ENCODE results near the gene COPS7B. TPM values are rescaled to one million over a fixed set of nuclear protein-coding genes. Genes with fewer than 3 reads are reported as not detected.

The COPS7B gene
- polyA plus RNA-seq, 4 donors, result 9.5 to 36.4 (median 16.2) TPM

DNA sequence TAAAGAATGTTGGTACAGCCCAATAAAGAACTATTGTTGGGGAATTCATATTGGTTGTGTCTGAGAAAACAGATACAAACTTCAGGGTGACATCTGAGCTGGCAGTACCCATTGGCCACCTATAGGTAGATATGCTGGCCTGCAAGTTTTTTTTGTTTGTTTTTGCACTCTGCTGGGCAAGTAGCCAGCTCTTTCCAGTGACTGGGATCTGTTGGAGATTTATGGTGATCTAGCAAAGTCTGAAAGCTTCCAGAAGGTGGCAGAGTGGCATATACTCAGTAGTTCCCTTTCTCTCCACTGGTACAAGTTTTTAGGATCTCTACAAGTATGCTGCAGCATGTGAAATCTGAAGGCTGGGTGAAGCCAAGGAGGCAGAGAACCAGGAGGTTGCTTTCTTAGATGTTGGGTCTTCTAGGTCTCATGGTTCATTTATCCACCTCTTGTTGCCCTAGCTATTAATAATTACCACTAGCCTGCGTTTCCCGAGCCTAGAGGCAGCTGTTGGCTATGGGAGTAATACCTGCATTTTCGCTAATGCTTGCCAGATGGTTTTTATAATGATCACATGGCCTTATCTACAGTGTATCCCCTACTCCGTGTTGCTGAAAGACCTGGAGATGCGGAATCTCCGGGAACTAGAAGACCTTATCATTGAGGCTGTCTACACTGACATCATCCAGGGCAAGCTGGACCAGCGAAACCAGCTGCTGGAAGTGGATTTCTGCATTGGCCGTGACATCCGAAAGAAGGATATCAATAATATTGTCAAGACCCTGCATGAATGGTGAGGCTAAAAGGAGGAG, 9.5 kb downstream of the COPS7B start:
- no peak for FAIRE-seq
- Histone ChIP-seq H3K9me3 (ENCODE audit: control insufficient read depth in 2 of 2, insufficient read depth in 1 of 2, low read depth in 1 of 2, low read length in 1 of 2) (no peaks in the 10 kb centered on the region), H3K36me3 (ENCODE audit: control insufficient read depth in 3 of 3, insufficient read depth in 2 of 3, low read depth in 1 of 3, low read length in 3 of 3) (peaks cover 8 to 36% (median 17%) of the 10 kb centered on the region in 3 donors), H3K4me3 (ENCODE audit: low read depth in 1 of 3, low read length in 3 of 3) (no peak overlapping the region), H3K27me3 (ENCODE audit: control insufficient read depth in 3 of 3, insufficient read depth in 3 of 3, low read length in 3 of 3) (no peaks in the 10 kb centered on the region), H3K27ac (ENCODE audit: low read depth in 1 of 3, low read length in 2 of 3) (no peak overlapping the region), H3K4me1 (ENCODE audit: control insufficient read depth in 3 of 3, insufficient read depth in 2 of 3, low read depth in 1 of 3, low read length in 2 of 3) (no peaks in the 10 kb centered on the region)
- peak; percentile 44 to 90 for DNase-seq
- 59 to 84% (median 68%) methylated on average over 9 of the region's 9 CpGs for WGBS, 3 donors

DNA sequence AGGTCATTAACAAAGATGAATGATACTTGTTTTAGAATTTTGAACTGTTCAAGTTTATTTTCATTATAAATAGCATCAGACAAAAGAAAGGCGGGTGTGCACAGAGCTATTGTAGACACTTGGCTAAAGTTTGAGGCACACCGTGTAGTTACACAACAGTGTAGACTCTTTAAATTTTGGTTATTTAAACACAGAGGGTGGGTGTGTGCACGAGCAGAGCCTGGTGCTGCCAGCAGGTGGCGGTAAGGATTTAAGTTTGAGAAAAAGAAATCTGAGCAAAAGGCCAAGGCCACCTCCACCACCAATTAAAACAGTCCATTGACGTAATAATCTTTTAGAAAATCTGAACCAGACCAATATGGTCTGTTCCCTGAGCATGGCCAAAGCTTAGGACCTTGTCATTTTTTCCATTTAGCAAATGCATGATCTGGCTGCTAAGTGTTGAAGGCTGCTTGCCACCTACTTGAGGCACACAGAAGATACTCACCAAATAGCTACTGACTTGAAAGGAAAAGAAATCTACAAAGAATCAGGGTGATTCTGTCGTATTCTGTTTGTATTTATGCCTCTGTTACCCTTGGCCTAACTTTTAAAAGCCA, 14.3 kb downstream of the COPS7B start:
- 49 to 55% (median 55%) methylated on average over 6 of the region's 6 CpGs for WGBS, 3 donors
- H3K4me3 ChIP-seq (ENCODE audit: low read depth in 1 of 3, low read length in 3 of 3), result no peak overlapping the region
- no peak for FAIRE-seq

DNA sequence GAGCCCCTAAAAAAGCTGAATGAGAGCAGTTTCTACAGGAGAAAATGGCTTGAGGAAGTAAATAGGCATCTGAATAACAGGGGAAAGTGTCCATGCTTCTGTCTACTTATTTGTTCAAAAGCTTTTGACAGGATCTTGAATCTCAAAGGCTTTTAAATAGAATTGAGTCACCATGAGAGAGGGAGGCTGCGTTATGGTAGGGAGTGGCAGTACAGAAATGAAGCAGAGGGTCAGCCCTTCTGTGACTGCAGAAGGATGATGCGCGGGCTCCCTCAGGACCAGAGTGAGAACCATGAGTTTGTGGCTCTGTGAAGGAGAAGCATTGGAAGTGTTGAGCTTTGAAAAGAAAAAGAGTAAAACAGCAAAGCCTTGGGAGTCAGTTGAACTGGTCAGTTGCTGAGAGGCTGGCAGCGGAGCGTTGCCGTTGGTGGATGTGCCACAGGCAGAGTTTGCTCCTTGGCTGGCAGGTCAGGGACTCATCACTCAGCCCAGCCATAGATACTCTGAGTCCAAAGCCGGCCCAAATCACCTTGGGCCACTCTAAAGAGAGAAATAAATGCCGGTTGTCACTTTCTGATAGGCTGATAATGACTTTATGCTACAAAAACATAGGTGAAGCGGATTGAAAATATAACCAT, 17.4 kb downstream of the COPS7B start:
- Histone ChIP-seq H3K36me3 (ENCODE audit: control insufficient read depth in 3 of 3, insufficient read depth in 2 of 3, low read depth in 1 of 3, low read length in 3 of 3) (peaks cover 9 to 48% (median 30%) of the 10 kb centered on the region in 3 donors), H3K27ac (ENCODE audit: low read depth in 1 of 3, low read length in 2 of 3) (no peak overlapping the region), H3K4me1 (ENCODE audit: control insufficient read depth in 3 of 3, insufficient read depth in 2 of 3, low read depth in 1 of 3, low read length in 2 of 3) (no peaks in the 10 kb centered on the region), H3K27me3 (ENCODE audit: control insufficient read depth in 3 of 3, insufficient read depth in 3 of 3, low read length in 3 of 3) (no peaks in the 10 kb centered on the region), H3K9me3 (ENCODE audit: control insufficient read depth in 2 of 2, insufficient read depth in 1 of 2, low read depth in 1 of 2, low read length in 1 of 2) (no peaks in the 10 kb centered on the region), H3K4me3 (ENCODE audit: low read depth in 1 of 3, low read length in 3 of 3) (no peak overlapping the region)
- 94 to 95% (median 95%) methylated on average over 9 of the region's 9 CpGs for WGBS, 3 donors
- DNase-seq, result no peak
- FAIRE-seq, result no peak

More for the DNA sequence above, 14.3 kb downstream of the COPS7B start:
- H3K27me3 ChIP-seq (ENCODE audit: control insufficient read depth in 3 of 3, insufficient read depth in 3 of 3, low read length in 3 of 3), result no peaks in the 10 kb centered on the region
- peaks cover 8 to 48% (median 21%) of the 10 kb centered on the region in 3 donors for H3K36me3 ChIP-seq (ENCODE audit: control insufficient read depth in 3 of 3, insufficient read depth in 2 of 3, low read depth in 1 of 3, low read length in 3 of 3)
- no peaks in the 10 kb centered on the region for H3K9me3 ChIP-seq (ENCODE audit: control insufficient read depth in 2 of 2, insufficient read depth in 1 of 2, low read depth in 1 of 2, low read length in 1 of 2)
- no peaks in the 10 kb centered on the region for H3K4me1 ChIP-seq (ENCODE audit: control insufficient read depth in 3 of 3, insufficient read depth in 2 of 3, low read depth in 1 of 3, low read length in 2 of 3)
- peak; percentile 20 to 22 for DNase-seq
- H3K27ac ChIP-seq (ENCODE audit: low read depth in 1 of 3, low read length in 2 of 3), result no peak overlapping the region

DNA sequence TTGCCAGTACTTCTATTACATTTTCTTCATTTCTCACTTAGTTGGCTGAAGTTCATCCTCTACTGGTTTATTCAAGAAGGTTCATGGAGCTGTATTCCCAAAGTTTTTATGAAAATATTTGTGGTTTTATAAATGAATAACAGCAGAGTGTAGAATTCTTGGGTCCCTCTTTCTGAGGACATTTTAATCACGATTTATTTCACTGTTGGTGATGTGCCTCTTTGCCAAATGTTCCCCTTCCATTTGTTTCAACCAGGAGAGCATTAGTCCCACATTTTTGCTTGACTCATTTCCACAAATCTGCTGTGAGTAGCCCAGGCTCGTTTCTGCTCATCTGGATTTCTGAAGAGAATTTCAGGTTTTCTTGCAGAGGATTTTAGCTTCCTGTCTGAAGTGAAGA, 20.8 kb downstream of the COPS7B start:
- H3K27ac ChIP-seq (ENCODE audit: low read depth in 1 of 3, low read length in 2 of 3), result no peak overlapping the region
- H3K36me3 ChIP-seq (ENCODE audit: control insufficient read depth in 3 of 3, insufficient read depth in 2 of 3, low read depth in 1 of 3, low read length in 3 of 3), result peaks cover 12 to 46% (median 17%) of the 10 kb centered on the region in 3 donors
- H3K27me3 ChIP-seq (ENCODE audit: control insufficient read depth in 3 of 3, insufficient read depth in 3 of 3, low read length in 3 of 3), result no peaks in the 10 kb centered on the region
- no peak for FAIRE-seq
- WGBS, 3 donors, result 83 to 88% (median 84%) methylated on average over 2 of the region's 2 CpGs
- no peaks in the 10 kb centered on the region for H3K4me1 ChIP-seq (ENCODE audit: control insufficient read depth in 3 of 3, insufficient read depth in 2 of 3, low read depth in 1 of 3, low read length in 2 of 3)
- no peak for DNase-seq
- H3K4me3 ChIP-seq (ENCODE audit: low read depth in 1 of 3, low read length in 3 of 3), result no peak overlapping the region
- no peaks in the 10 kb centered on the region for H3K9me3 ChIP-seq (ENCODE audit: control insufficient read depth in 2 of 2, insufficient read depth in 1 of 2, low read depth in 1 of 2, low read length in 1 of 2)

DNA sequence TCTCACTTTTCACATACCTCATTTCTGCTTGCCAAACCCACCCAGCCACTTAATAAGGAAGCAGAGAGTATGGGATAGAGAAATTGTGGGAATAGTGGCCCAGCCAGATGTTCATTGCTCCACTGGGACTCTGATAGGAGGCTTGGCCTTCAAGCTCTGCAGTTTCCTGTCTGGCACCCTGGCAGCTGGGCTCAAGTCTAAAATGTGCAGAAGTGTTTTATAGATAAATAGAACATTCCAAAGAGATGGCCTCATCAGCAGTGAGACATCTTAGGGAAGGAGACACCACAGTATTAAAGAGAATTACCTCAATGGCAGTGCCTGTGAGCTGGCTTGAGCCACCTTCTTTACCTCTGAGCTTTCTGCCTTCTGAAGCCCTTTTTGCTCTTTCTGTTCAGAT, 24.7 kb downstream of the COPS7B start:
- Histone ChIP-seq H3K4me1 (ENCODE audit: control insufficient read depth in 3 of 3, insufficient read depth in 2 of 3, low read depth in 1 of 3, low read length in 2 of 3) (no peaks in the 10 kb centered on the region), H3K9me3 (ENCODE audit: control insufficient read depth in 2 of 2, insufficient read depth in 1 of 2, low read depth in 1 of 2, low read length in 1 of 2) (peaks cover 0 to 7% of the 10 kb centered on the region in 2 donors), H3K36me3 (ENCODE audit: control insufficient read depth in 3 of 3, insufficient read depth in 2 of 3, low read depth in 1 of 3, low read length in 3 of 3) (peaks cover 6 to 24% (median 10%) of the 10 kb centered on the region in 3 donors), H3K27me3 (ENCODE audit: control insufficient read depth in 3 of 3, insufficient read depth in 3 of 3, low read length in 3 of 3) (no peaks in the 10 kb centered on the region), H3K27ac (ENCODE audit: low read depth in 1 of 3, low read length in 2 of 3) (no peak overlapping the region), H3K4me3 (ENCODE audit: low read depth in 1 of 3, low read length in 3 of 3) (no peak overlapping the region)
- FAIRE-seq (no peak), DNase-seq (no peak)

DNA sequence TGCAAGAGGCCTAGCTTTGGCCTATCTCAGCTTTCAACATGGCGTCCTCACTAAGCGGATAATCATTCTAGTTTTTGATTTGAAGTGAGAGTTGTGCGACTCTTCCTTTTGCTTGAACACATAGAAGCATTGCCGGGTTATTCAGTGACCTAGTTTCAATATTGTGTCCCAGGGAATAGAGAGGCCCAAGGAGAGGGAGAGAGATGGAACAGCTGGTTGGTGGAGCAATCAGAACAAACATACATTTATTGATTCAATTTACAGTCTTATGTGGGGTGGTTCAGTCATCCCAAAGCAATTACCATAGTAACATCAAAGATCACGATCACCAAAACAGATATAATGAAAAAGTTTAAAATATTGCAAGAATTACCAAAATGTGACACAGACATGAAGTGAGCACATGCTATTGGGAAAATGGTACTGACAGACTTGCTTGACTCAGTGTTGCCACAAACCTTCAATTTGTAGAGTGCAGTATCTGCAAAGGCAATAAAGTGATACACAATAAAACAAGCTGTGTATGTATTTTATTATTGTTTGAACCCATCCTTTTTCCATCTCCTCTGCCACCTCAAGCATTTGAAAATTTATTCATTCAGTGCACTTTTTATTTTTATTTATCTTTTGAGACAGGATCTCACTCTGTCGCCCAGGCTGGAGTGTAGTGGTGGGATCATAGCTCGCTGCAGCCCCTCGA, 30.2 kb downstream of the COPS7B start:
- WGBS, 3 donors, result 85 to 95% (median 94%) methylated on average over 8 of the region's 8 CpGs
- no peaks in the 10 kb centered on the region for H3K36me3 ChIP-seq (ENCODE audit: control insufficient read depth in 3 of 3, insufficient read depth in 2 of 3, low read depth in 1 of 3, low read length in 3 of 3)
- no peak overlapping the region for H3K27ac ChIP-seq (ENCODE audit: low read depth in 1 of 3, low read length in 2 of 3)
- no peak overlapping the region for H3K4me3 ChIP-seq (ENCODE audit: low read depth in 1 of 3, low read length in 3 of 3)
- FAIRE-seq (no peak), DNase-seq (peak; percentile 28 to 40)
- no peaks in the 10 kb centered on the region for H3K4me1 ChIP-seq (ENCODE audit: control insufficient read depth in 3 of 3, insufficient read depth in 2 of 3, low read depth in 1 of 3, low read length in 2 of 3)
- no peaks in the 10 kb centered on the region for H3K27me3 ChIP-seq (ENCODE audit: control insufficient read depth in 3 of 3, insufficient read depth in 3 of 3, low read length in 3 of 3)
- H3K9me3 ChIP-seq (ENCODE audit: control insufficient read depth in 2 of 2, insufficient read depth in 1 of 2, low read depth in 1 of 2, low read length in 1 of 2), result peaks cover 0 to 7% of the 10 kb centered on the region in 2 donors

DNA sequence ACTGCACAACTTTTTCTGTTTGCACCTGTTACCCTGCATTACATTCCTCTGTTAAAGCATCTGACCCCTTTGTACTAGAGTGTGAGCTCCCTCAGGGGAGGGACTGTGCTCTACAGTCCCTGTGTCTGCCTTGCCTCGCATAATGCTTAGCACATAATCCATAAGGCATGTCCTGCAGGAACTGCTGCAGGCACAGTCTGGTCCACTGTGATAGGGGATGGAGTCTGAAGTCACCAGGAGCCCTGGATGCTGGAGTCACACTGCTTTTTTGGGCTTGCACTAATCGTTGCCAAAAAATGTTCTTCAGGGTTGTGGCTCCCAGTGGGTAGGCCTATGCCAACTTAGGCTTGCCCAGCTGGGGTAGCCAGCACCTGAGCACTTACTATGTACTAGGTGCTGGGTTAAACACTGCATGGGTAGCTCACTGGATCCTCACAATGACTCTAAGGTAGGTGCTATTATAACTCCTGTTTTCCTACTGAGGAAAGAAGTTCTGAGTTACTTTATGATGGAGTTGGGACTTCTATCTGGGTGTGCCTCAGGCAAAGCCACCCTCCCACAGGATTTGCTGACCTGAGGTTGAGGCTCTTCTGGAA, 33.3 kb downstream of the COPS7B start:
- Histone ChIP-seq H3K27ac (ENCODE audit: low read depth in 1 of 3, low read length in 2 of 3) (no peak overlapping the region), H3K4me3 (ENCODE audit: low read depth in 1 of 3, low read length in 3 of 3) (no peak overlapping the region), H3K9me3 (ENCODE audit: control insufficient read depth in 2 of 2, insufficient read depth in 1 of 2, low read depth in 1 of 2, low read length in 1 of 2) (peaks cover 0 to 7% of the 10 kb centered on the region in 2 donors), H3K4me1 (ENCODE audit: control insufficient read depth in 3 of 3, insufficient read depth in 2 of 3, low read depth in 1 of 3, low read length in 2 of 3) (no peaks in the 10 kb centered on the region), H3K27me3 (ENCODE audit: control insufficient read depth in 3 of 3, insufficient read depth in 3 of 3, low read length in 3 of 3) (no peaks in the 10 kb centered on the region), H3K36me3 (ENCODE audit: control insufficient read depth in 3 of 3, insufficient read depth in 2 of 3, low read depth in 1 of 3, low read length in 3 of 3) (no peaks in the 10 kb centered on the region)
- DNase-seq, result no peak
- WGBS, 3 donors, result 61 to 77% (median 66%) methylated on average over 2 of the region's 2 CpGs
- FAIRE-seq, result no peak

DNA sequence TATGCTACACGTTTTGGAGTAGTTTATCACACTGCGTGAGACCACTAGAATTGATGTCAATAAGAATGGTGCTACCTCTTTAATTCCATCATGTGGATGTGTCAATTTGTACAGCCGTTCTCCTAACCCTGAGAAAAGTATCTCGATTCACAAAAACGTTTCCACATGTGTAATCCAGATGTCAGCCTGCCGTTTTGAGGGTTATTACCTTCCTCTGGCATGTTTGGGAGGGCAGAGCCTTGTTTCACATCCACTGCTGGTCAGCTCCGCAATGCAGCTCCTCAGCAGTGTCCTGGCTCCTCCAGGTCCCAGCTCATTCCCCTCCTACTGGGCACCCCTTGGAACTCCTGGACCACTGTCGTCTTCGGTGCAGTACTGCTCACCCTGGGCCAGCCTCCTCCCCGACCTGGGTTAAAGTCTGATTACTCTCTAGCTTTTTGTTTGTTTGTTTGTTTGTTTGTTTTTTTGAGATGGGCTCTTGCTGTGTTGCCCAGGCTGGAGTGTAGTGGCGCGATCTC, 34.6 kb downstream of the COPS7B start:
- Histone ChIP-seq H3K27me3 (ENCODE audit: control insufficient read depth in 3 of 3, insufficient read depth in 3 of 3, low read length in 3 of 3) (no peaks in the 10 kb centered on the region), H3K4me3 (ENCODE audit: low read depth in 1 of 3, low read length in 3 of 3) (no peak overlapping the region), H3K36me3 (ENCODE audit: control insufficient read depth in 3 of 3, insufficient read depth in 2 of 3, low read depth in 1 of 3, low read length in 3 of 3) (no peaks in the 10 kb centered on the region), H3K9me3 (ENCODE audit: control insufficient read depth in 2 of 2, insufficient read depth in 1 of 2, low read depth in 1 of 2, low read length in 1 of 2) (no peaks in the 10 kb centered on the region), H3K4me1 (ENCODE audit: control insufficient read depth in 3 of 3, insufficient read depth in 2 of 3, low read depth in 1 of 3, low read length in 2 of 3) (no peaks in the 10 kb centered on the region), H3K27ac (ENCODE audit: low read depth in 1 of 3, low read length in 2 of 3) (no peak overlapping the region)
- FAIRE-seq (no peak), DNase-seq (no peak)
- WGBS, 3 donors, result 64 to 72% (median 71%) methylated on average over 12 of the region's 12 CpGs

All from small intestine (tissue), 7 donors.